ENCODE data around the gene TMEM59L. TPM values are rescaled to one million over a fixed set of nuclear protein-coding genes. Genes with fewer than 3 reads are reported as not detected.

Gene TMEM59L
- total RNA-seq, 1 experiment from 2014 or later: 0.71 TPM

- Mint-ChIP-seq H3K27me3 (ENCODE audit: unreplicated experiment) (peaks cover 32% of the 10 kb centered on the region), H3K9me3 (ENCODE audit: low read depth, unreplicated experiment) (no peaks in the 10 kb centered on the region), H3K4me1 (ENCODE audit: low read depth, unreplicated experiment) (peaks cover 26% of the 10 kb centered on the region), H3K27ac (ENCODE audit: unreplicated experiment) (no peak overlapping the region), H3K36me3 (ENCODE audit: insufficient read depth, unreplicated experiment) (peaks cover 10% of the 10 kb centered on the region), H3K4me3 (ENCODE audit: low read depth, unreplicated experiment) (no peak overlapping the region)
- DNase-seq: no peak
- no TSS peak for BruUV-seq (replicated peaks)
- TF ChIP-seq CTCF (IDR thresholded peaks at IDR 0.05; ENCODE audit: unreplicated experiment): no peak
- intact Hi-C loops (cut with micrococcal nuclease; ENCODE audit: unreplicated experiment): no loop called here
- CTCF ChIA-PET: interaction anchor here (0.5 to 0.7 kb wide), 2 partner anchors 169 to 351 kb away, joined by 3 to 4 read pairs; no protein-coding TSS in a partner anchor
Measured at GRCh38 chr19:18655173-18655844, 42.6 kb downstream of the TMEM59L start.

- no peak for TF ChIP-seq CTCF (IDR thresholded peaks at IDR 0.05; ENCODE audit: unreplicated experiment)
- CTCF ChIA-PET: no interaction called here
- DNase-seq: no peak
Measured at GRCh38 chr19:18656337-18657086, 43.8 kb downstream of the TMEM59L start.

GRCh38 chr19:18657590-18658365 is 45.1 kb downstream of the TMEM59L start:
- TF ChIP-seq CTCF (IDR thresholded peaks at IDR 0.05; ENCODE audit: unreplicated experiment): no peak
- Mint-ChIP-seq H3K9me3 (ENCODE audit: low read depth, unreplicated experiment) (no peaks in the 10 kb centered on the region), H3K36me3 (ENCODE audit: insufficient read depth, unreplicated experiment) (peaks cover 10% of the 10 kb centered on the region), H3K4me1 (ENCODE audit: low read depth, unreplicated experiment) (peaks cover 26% of the 10 kb centered on the region), H3K27me3 (ENCODE audit: unreplicated experiment) (peaks cover 32% of the 10 kb centered on the region), H3K27ac (ENCODE audit: unreplicated experiment) (no peak overlapping the region), H3K4me3 (ENCODE audit: low read depth, unreplicated experiment) (no peak overlapping the region)
- CTCF ChIA-PET: no interaction called here
- no TSS peak for BruUV-seq (replicated peaks)
- DNase-seq: no peak
- intact Hi-C loops (cut with micrococcal nuclease; ENCODE audit: unreplicated experiment): no loop called here

More at GRCh38 chr19:18656337-18657086, 43.8 kb downstream of the TMEM59L start:
- no TSS peak for BruUV-seq (replicated peaks)
- intact Hi-C loops (cut with micrococcal nuclease; ENCODE audit: unreplicated experiment): no loop called here
- no peaks in the 10 kb centered on the region for H3K9me3 Mint-ChIP-seq (ENCODE audit: low read depth, unreplicated experiment)
- peaks cover 32% of the 10 kb centered on the region for H3K27me3 Mint-ChIP-seq (ENCODE audit: unreplicated experiment)
- no peak overlapping the region for H3K4me3 Mint-ChIP-seq (ENCODE audit: low read depth, unreplicated experiment)
- H3K4me1 Mint-ChIP-seq (ENCODE audit: low read depth, unreplicated experiment): peaks cover 26% of the 10 kb centered on the region
- H3K36me3 Mint-ChIP-seq (ENCODE audit: insufficient read depth, unreplicated experiment): peaks cover 10% of the 10 kb centered on the region
- no peak overlapping the region for H3K27ac Mint-ChIP-seq (ENCODE audit: unreplicated experiment)

- BruUV-seq (replicated peaks): no TSS peak
- peaks cover 10% of the 10 kb centered on the region for H3K36me3 Mint-ChIP-seq (ENCODE audit: insufficient read depth, unreplicated experiment)
- H3K4me3 Mint-ChIP-seq (ENCODE audit: low read depth, unreplicated experiment): no peak overlapping the region
- H3K9me3 Mint-ChIP-seq (ENCODE audit: low read depth, unreplicated experiment): no peaks in the 10 kb centered on the region
- peaks cover 32% of the 10 kb centered on the region for H3K27me3 Mint-ChIP-seq (ENCODE audit: unreplicated experiment)
- no peak for DNase-seq
- CTCF ChIA-PET: no interaction called here
- intact Hi-C loops (cut with micrococcal nuclease; ENCODE audit: unreplicated experiment): no loop called here
- H3K4me1 Mint-ChIP-seq (ENCODE audit: low read depth, unreplicated experiment): peaks cover 26% of the 10 kb centered on the region
- no peak for TF ChIP-seq CTCF (IDR thresholded peaks at IDR 0.05; ENCODE audit: unreplicated experiment)
- H3K27ac Mint-ChIP-seq (ENCODE audit: unreplicated experiment): peak overlapping the region; percentile 11
Measured at GRCh38 chr19:18658366-18658855, 45.7 kb downstream of the TMEM59L start.
